Gastrocnemius medialis (tissue), 4 donors: ENCODE results near the gene ARL3.

ENCODE experiments used
- POLR2A ChIP-seq, 2 donors: fragments of 450-650 bp; IDR thresholded peaks; one replicate each; pipeline ENCODE4 v1.6.1; 2017; ENCODE audit warnings: antibody characterized with exemption in 2 of 2, mild to moderate bottlenecking in 2 of 2, moderate library complexity in 2 of 2
- TF ChIP-seq, protein P1 (sequence below), 5 experiments: fragments of 450-650 bp in 3 of 5; fragments of 200-600 bp in 2 of 5; sonication (generic) in 2 of 5; IDR thresholded peaks in 4 of 5; conservative IDR thresholded peaks in 1 of 5; 1 replicate in 4 of 5; 2 replicates in 1 of 5; pipeline ENCODE4 v1.5.1; 2016 to 2019; ENCODE audit warnings: antibody characterized with exemption in 5 of 5, mild to moderate bottlenecking in 3 of 5, moderate library complexity in 3 of 5

DNA sequence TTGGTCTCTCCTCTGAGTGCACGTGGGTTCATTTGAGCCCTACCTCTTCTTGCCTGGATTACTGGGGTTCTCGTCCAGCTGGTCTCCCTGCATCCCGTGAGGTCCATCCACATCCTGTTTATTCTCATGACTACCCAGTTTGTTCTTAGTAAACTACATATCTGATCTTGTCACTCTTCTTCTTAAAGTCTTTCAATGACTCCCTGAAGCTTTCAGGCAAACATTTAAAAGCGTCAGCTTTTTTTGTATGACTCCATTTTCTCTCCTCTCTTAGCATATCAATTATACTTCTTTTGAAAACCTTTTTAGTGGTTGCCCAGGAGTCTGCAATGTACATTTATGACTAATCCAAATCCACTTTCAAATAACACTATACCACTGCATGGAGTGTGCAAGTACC, 7.8 kb upstream of the ARL3 start:
- TF ChIP-seq, protein P1, sequence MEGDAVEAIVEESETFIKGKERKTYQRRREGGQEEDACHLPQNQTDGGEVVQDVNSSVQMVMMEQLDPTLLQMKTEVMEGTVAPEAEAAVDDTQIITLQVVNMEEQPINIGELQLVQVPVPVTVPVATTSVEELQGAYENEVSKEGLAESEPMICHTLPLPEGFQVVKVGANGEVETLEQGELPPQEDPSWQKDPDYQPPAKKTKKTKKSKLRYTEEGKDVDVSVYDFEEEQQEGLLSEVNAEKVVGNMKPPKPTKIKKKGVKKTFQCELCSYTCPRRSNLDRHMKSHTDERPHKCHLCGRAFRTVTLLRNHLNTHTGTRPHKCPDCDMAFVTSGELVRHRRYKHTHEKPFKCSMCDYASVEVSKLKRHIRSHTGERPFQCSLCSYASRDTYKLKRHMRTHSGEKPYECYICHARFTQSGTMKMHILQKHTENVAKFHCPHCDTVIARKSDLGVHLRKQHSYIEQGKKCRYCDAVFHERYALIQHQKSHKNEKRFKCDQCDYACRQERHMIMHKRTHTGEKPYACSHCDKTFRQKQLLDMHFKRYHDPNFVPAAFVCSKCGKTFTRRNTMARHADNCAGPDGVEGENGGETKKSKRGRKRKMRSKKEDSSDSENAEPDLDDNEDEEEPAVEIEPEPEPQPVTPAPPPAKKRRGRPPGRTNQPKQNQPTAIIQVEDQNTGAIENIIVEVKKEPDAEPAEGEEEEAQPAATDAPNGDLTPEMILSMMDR (IDR thresholded peaks at IDR 0.05 in 4 of 5, conservative IDR thresholded peaks at IDR 0.05 in 1 of 5): no peak
- TF ChIP-seq POLR2A (IDR thresholded peaks at IDR 0.05): no peak
